ENCODE results near the gene SRGAP3.
A peak's percentile ranks its signal among the peaks of the same experiment; 100 is the strongest.

Gene SRGAP3

DNA sequence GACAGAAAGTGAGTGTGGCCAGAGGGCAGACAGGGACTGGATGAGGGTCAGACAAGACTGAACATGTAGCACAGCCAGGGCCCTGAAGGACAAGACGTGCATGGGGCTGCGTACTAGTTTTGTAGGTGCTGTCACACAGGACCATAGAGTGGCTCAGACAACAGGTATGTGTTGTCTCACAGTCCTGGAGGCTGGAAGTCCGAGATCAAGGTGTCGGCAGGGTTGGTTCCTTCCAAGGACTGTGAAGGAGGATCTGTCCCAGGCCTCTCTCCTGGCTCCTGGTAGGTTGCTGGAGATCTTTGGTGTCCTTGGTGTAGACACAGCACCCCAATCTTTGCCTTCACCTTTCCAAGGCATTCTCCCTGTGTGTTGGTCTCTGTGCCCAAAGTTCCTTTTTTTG is 136.4 kb downstream of the SRGAP3 start:
- Mint-ChIP-seq H3K36me3 (ENCODE audit: low read depth) (no peaks in the 10 kb centered on the region), H3K4me1 (no peaks in the 10 kb centered on the region), H3K27ac (no peak overlapping the region), H3K27me3 (no peaks in the 10 kb centered on the region), H3K9me3 (no peaks in the 10 kb centered on the region), H3K4me3 (no peak overlapping the region)
- DNase-seq (no peak), ATAC-seq (no peak)

- Mint-ChIP-seq H3K9me3 (no peaks in the 10 kb centered on the region), H3K27me3 (no peaks in the 10 kb centered on the region), H3K4me1 (no peaks in the 10 kb centered on the region), H3K4me3 (no peak overlapping the region), H3K27ac (no peak overlapping the region), H3K36me3 (ENCODE audit: low read depth) (no peaks in the 10 kb centered on the region)
- DNase-seq = no peak
- ATAC-seq = no peak
Observed at GRCh38 chr3:9111866-9112265, 137.6 kb downstream of the SRGAP3 start.

- ATAC-seq (no peak), DNase-seq (peak; percentile 12)
- Mint-ChIP-seq H3K4me3 (no peak overlapping the region), H3K27me3 (no peaks in the 10 kb centered on the region), H3K4me1 (no peaks in the 10 kb centered on the region), H3K9me3 (no peaks in the 10 kb centered on the region), H3K36me3 (ENCODE audit: low read depth) (no peaks in the 10 kb centered on the region), H3K27ac (no peak overlapping the region)
Observed at GRCh38 chr3:9111417-9111816, 138.0 kb downstream of the SRGAP3 start.

DNA sequence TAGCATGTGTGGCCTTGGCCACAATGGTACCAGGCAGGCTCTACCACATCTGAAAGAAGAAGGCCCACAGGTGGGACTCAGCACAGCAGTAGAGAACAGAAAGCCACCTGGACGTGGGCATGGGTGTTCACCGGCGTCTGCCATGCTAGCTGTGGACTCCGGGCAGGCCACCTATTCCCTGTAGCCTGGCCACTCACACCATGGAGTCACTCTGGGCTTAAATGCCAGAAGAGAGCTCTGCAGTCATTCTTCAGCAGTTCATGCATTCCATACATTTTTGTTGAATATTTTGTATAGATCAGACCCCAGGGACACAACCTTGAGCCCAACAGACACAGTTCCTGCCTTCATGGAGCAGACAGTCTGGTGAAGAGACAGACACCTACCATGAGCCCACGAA is 138.6 kb downstream of the SRGAP3 start:
- H3K36me3 Mint-ChIP-seq (ENCODE audit: low read depth) = no peaks in the 10 kb centered on the region
- H3K9me3 Mint-ChIP-seq = no peaks in the 10 kb centered on the region
- H3K27me3 Mint-ChIP-seq = no peaks in the 10 kb centered on the region
- ATAC-seq (no peak), DNase-seq (no peak)
- H3K4me1 Mint-ChIP-seq = no peaks in the 10 kb centered on the region
- H3K27ac Mint-ChIP-seq = no peak overlapping the region
- H3K4me3 Mint-ChIP-seq = no peak overlapping the region

DNA sequence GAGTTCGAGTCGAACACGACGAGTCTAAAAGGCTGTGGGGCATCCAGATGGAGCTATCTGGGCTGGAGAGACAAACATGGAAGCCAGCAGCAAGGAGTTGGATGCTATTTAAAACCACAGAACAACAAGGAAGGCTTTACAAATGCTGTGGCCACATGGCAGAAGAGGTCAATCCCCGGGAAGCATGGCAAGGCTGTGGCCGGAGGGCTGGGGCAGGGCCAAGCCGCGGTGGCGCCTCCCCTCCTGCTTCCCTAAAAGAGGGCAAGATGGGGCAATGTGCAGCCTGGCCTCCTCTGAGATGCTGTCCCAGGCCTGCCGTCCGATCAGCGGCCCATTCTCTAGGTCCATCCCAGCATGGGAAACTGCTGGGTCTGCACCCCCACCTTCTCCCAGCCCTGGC is 139.1 kb downstream of the SRGAP3 start:
- Mint-ChIP-seq H3K27me3 (no peaks in the 10 kb centered on the region), H3K27ac (no peak overlapping the region)
- ATAC-seq = no peak

DNA sequence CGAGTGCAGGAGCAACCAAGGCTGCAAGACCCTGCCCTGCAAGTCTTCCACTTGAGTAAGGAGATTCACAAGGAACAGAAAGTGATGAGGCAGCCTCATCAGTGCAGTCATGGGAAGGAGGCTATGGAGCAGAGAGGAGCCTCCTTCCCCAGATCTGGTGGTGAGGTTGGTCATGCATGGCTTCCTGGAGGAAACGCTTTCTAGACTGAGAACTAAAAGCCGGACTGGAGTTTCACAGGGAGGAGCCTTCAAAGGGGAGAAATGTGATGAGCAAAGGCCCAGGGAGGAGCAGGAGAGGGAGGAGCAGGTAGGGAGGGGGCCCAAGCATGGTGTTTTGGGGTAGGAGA is 139.9 kb downstream of the SRGAP3 start:
- no peaks in the 10 kb centered on the region for H3K4me1 Mint-ChIP-seq
- no peak overlapping the region for H3K27ac Mint-ChIP-seq
- ATAC-seq (no peak), DNase-seq (no peak)
- H3K27me3 Mint-ChIP-seq = no peaks in the 10 kb centered on the region
- H3K4me3 Mint-ChIP-seq = no peak overlapping the region
- no peaks in the 10 kb centered on the region for H3K9me3 Mint-ChIP-seq
- no peaks in the 10 kb centered on the region for H3K36me3 Mint-ChIP-seq (ENCODE audit: low read depth)

More for the DNA sequence above, 139.1 kb downstream of the SRGAP3 start:
- DNase-seq = no peak
- no peaks in the 10 kb centered on the region for H3K9me3 Mint-ChIP-seq
- H3K4me1 Mint-ChIP-seq = no peaks in the 10 kb centered on the region
- no peaks in the 10 kb centered on the region for H3K36me3 Mint-ChIP-seq (ENCODE audit: low read depth)
- H3K4me3 Mint-ChIP-seq = no peak overlapping the region

DNA sequence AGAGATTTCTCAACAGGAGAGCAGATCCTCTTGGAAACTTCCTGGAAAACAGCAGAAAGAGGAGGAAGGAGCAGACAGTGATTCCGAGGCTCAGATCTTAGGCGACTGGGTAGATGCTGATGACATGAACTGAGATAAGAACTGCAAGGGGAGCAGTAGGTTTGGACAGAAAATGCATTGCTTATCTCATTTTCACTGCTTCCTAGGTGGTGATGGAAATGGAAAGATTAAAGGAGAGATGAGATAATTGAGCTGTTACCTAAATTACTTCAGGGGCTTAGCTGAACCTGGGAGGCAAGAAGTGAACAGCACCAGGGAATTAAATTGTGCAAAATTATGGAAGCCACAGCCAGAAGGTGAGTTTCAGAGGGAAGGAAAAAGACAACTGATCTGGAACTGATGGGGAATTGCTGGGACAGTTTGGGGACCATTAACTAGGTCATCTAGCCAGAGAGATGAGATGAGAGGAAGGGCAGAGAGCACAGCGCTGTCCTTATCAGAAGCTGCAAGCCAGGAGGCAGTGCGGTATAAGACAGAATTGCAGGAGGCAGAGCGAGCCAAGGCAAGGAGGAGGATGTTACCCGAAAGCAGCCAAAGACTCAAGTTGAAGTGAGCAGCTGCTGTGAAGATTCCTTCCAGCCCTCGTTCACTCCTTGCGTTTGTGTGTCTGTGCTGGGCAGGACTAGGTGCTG is 140.4 kb downstream of the SRGAP3 start:
- DNase-seq (no peak), ATAC-seq (no peak)
- Mint-ChIP-seq H3K36me3 (ENCODE audit: low read depth) (no peaks in the 10 kb centered on the region), H3K4me1 (no peaks in the 10 kb centered on the region), H3K4me3 (no peak overlapping the region), H3K27ac (no peak overlapping the region), H3K9me3 (no peaks in the 10 kb centered on the region), H3K27me3 (no peaks in the 10 kb centered on the region)

GRCh38 chr3:9107738-9108137 is 141.7 kb downstream of the SRGAP3 start:
- Mint-ChIP-seq H3K27ac (no peak overlapping the region), H3K9me3 (no peaks in the 10 kb centered on the region), H3K4me1 (no peaks in the 10 kb centered on the region), H3K4me3 (no peak overlapping the region), H3K36me3 (ENCODE audit: low read depth) (no peaks in the 10 kb centered on the region), H3K27me3 (no peaks in the 10 kb centered on the region)
- ATAC-seq (no peak), DNase-seq (no peak)

GRCh38 chr3:9105421-9105820 is 144.0 kb downstream of the SRGAP3 start:
- Mint-ChIP-seq H3K4me3 (no peak overlapping the region), H3K9me3 (no peaks in the 10 kb centered on the region), H3K36me3 (ENCODE audit: low read depth) (no peaks in the 10 kb centered on the region), H3K27ac (no peak overlapping the region), H3K4me1 (no peaks in the 10 kb centered on the region), H3K27me3 (no peaks in the 10 kb centered on the region)
- ATAC-seq (no peak), DNase-seq (no peak)

DNA sequence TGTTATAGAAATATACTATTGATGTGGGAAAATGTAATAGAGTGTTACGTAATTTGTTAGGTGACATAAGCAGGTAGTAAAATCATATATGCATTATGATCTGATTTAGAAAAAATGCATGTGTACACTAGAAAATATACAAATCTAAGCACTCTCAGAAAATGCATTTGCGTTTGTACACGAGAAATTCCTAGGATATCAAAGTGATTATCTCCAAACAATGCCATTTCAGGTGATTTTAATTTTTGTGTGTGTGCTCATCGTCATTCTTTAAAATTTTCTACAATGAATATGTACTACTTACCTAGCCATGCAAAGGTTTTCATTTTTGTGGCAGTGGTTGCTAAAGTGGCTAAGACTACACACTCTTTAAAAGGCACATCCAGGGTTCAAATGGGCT is 145.3 kb downstream of the SRGAP3 start:
- no peaks in the 10 kb centered on the region for H3K27me3 Mint-ChIP-seq
- H3K9me3 Mint-ChIP-seq = no peaks in the 10 kb centered on the region
- H3K4me1 Mint-ChIP-seq = no peaks in the 10 kb centered on the region
- no peak overlapping the region for H3K27ac Mint-ChIP-seq
- H3K4me3 Mint-ChIP-seq = no peak overlapping the region
- H3K36me3 Mint-ChIP-seq (ENCODE audit: low read depth) = no peaks in the 10 kb centered on the region
- DNase-seq (no peak), ATAC-seq (no peak)

DNA sequence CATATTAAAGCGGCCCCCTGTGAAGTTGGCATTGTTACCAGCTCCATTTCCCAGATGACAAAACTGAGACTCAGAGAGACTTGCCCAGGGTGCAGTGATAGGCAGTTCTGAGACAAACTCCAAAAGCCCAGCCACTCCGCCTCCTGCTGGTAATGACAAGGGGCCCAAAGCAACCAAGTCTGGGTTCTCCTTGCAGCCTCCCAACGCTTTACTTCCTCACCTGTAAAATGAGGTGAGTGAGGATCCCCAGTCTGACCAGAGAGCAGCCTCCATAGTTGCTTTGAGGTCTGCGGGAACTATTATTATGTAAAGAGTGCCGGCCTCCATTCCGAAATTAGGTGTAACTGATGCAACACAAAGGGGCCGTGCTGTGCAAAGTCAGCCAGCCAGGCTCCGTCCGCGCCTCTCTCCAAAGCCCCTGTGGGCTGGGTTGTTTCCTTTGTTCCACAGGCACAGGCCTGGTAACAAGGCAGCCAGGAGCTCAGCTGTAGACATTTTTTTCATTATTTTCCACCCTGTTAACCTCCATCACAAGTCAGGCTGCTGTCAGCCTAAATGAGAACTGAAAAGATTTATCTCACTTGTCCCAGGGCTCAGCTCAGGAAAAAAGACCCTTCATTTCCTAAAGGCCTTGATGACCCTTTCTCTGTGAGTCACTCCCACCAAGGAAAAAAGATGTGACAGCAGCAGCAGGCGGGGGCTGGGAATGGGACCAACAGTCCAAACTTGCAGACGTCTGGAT is 147.0 kb downstream of the SRGAP3 start:
- DNase-seq (no peak), ATAC-seq (no peak)
- H3K27me3 Mint-ChIP-seq = no peaks in the 10 kb centered on the region
- H3K36me3 Mint-ChIP-seq (ENCODE audit: low read depth) = no peaks in the 10 kb centered on the region
- H3K27ac Mint-ChIP-seq = no peak overlapping the region
- H3K4me3 Mint-ChIP-seq = no peak overlapping the region
- no peaks in the 10 kb centered on the region for H3K4me1 Mint-ChIP-seq
- no peaks in the 10 kb centered on the region for H3K9me3 Mint-ChIP-seq

DNA sequence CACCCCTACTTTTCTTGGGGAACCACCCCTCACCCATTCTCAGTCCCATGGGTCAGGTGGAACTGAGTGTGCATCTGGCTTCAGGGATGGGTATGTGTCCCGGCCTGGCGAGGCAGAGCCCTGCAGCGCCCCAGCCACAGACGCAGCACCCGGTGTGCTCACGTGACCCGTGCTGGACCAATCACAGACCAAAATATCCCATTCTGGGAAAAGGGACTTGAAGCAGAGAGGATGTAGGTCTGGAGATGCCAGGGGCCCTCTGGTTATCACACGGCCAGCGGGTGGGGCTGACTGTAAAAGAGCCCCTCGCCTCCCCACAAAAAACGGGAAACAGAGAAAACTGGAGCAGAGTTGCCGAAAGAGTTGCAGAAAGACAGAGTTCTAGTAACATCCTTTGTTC is 148.2 kb downstream of the SRGAP3 start:
- H3K36me3 Mint-ChIP-seq (ENCODE audit: low read depth) = no peaks in the 10 kb centered on the region
- DNase-seq (no peak), ATAC-seq (no peak)
- H3K27me3 Mint-ChIP-seq = no peaks in the 10 kb centered on the region
- no peaks in the 10 kb centered on the region for H3K9me3 Mint-ChIP-seq
- no peaks in the 10 kb centered on the region for H3K4me1 Mint-ChIP-seq
- no peak overlapping the region for H3K27ac Mint-ChIP-seq
- H3K4me3 Mint-ChIP-seq = no peak overlapping the region

GRCh38 chr3:9100513-9100894 is 148.9 kb downstream of the SRGAP3 start:
- Mint-ChIP-seq H3K4me1 (no peaks in the 10 kb centered on the region), H3K4me3 (no peak overlapping the region), H3K9me3 (no peaks in the 10 kb centered on the region), H3K27me3 (no peaks in the 10 kb centered on the region), H3K36me3 (ENCODE audit: low read depth) (no peaks in the 10 kb centered on the region), H3K27ac (no peak overlapping the region)
- no peak for DNase-seq
- ATAC-seq = no peak

- Mint-ChIP-seq H3K36me3 (ENCODE audit: low read depth) (no peaks in the 10 kb centered on the region), H3K4me3 (no peak overlapping the region), H3K9me3 (no peaks in the 10 kb centered on the region), H3K4me1 (no peaks in the 10 kb centered on the region), H3K27ac (no peak overlapping the region), H3K27me3 (no peaks in the 10 kb centered on the region)
- DNase-seq = no peak
- ATAC-seq = no peak
Observed at GRCh38 chr3:9099702-9100512, 149.5 kb downstream of the SRGAP3 start.

Data from activated naive CD8-positive, alpha-beta T cell treated with anti-CD3 and anti-CD28 coated beads, Interleukin-2, amount 50 U/mL, for 24 hours (primary cell).